ENCODE data around the gene OR52N4. TPM values are rescaled to one million over a fixed set of nuclear protein-coding genes. Genes with fewer than 3 reads are reported as not detected.
"Not testable (repeated sequence)": the region's sequence is repeated elsewhere in the genome, so short reads cannot be mapped to it uniquely, and the experiment has no call there.

The OR52N4 gene
- not detected for total RNA-seq

GRCh38 chr11:5753943-5754342 is at the start of gene OR52N4:
Gene OR52N4, plus strand, starts transcription at chr11:5754243. Its CDS starts 498 bp downstream, at chr11:5754741.
- TF ChIP-seq CTCF (IDR thresholded peaks at IDR 0.05): no peak
- TF ChIP-seq POLR2A (IDR thresholded peaks at IDR 0.05): no peak
- TF ChIP-seq POLR2AphosphoS5 (IDR thresholded peaks at IDR 0.05): no peak
- Histone ChIP-seq H3K27me3 (replicated peaks; ENCODE audit: insufficient read depth) (no peaks in the 10 kb centered on the region), H3K27ac (no peak within 1 kb of the TSS), H3K4me1 (replicated peaks) (no peaks in the 10 kb centered on the region), H3K9me3 (no peaks in the 10 kb centered on the region), H3K36me3 (no peaks in the 10 kb centered on the region), H3K4me3 (no peak within 1 kb of the TSS)
- no peak for DNase-seq (ENCODE audit: low spot score)
- WGBS: 100% methylated on average over 1 of the region's 1 CpG
- intact Hi-C loops (cut with DNase I): no loop called here

- H3K27ac ChIP-seq: no peak overlapping the region
- intact Hi-C loops (cut with DNase I): no loop called here
- H3K27me3 ChIP-seq (replicated peaks; ENCODE audit: insufficient read depth): no peaks in the 10 kb centered on the region
- H3K4me3 ChIP-seq: no peak overlapping the region
- H3K9me3 ChIP-seq: no peaks in the 10 kb centered on the region
- no peaks in the 10 kb centered on the region for H3K36me3 ChIP-seq
- no peak for TF ChIP-seq POLR2A (IDR thresholded peaks at IDR 0.05)
- no peak for TF ChIP-seq CTCF (IDR thresholded peaks at IDR 0.05)
- TF ChIP-seq POLR2AphosphoS5 (IDR thresholded peaks at IDR 0.05): no peak
- H3K4me1 ChIP-seq (replicated peaks): no peaks in the 10 kb centered on the region
- no peak for DNase-seq (ENCODE audit: low spot score)
- 92% methylated on average over 4 of the region's 4 CpGs for WGBS
Observed at GRCh38 chr11:5705688-5706087, 48.4 kb upstream of the OR52N4 start.

- intact Hi-C loops (cut with DNase I): no loop called here
- no peaks in the 10 kb centered on the region for H3K27me3 ChIP-seq (replicated peaks; ENCODE audit: insufficient read depth)
- WGBS: 67% methylated on average over 1 of the region's 1 CpG
- no peak for DNase-seq (ENCODE audit: low spot score)
- no peaks in the 10 kb centered on the region for H3K36me3 ChIP-seq
- no peaks in the 10 kb centered on the region for H3K4me1 ChIP-seq (replicated peaks)
- TF ChIP-seq CTCF (IDR thresholded peaks at IDR 0.05) (peak in 3 of 4 experiments; percentile 44 to 57 (median 48)), POLR2A (IDR thresholded peaks at IDR 0.05) (no peak), POLR2AphosphoS5 (IDR thresholded peaks at IDR 0.05) (no peak)
- H3K9me3 ChIP-seq: no peaks in the 10 kb centered on the region
- no peak overlapping the region for H3K4me3 ChIP-seq
- H3K27ac ChIP-seq: no peak overlapping the region
Observed at GRCh38 chr11:5712507-5712906, 41.5 kb upstream of the OR52N4 start.

- 76% methylated on average over 5 of the region's 5 CpGs for WGBS
- Histone ChIP-seq H3K27ac (no peak overlapping the region), H3K9me3 (no peaks in the 10 kb centered on the region), H3K4me1 (replicated peaks) (no peaks in the 10 kb centered on the region), H3K27me3 (replicated peaks; ENCODE audit: insufficient read depth) (no peaks in the 10 kb centered on the region), H3K4me3 (no peak overlapping the region), H3K36me3 (no peaks in the 10 kb centered on the region)
- TF ChIP-seq POLR2A (IDR thresholded peaks at IDR 0.05): no peak
- TF ChIP-seq POLR2AphosphoS5 (IDR thresholded peaks at IDR 0.05): no peak
- no peak for TF ChIP-seq CTCF (IDR thresholded peaks at IDR 0.05)
- DNase-seq (ENCODE audit: low spot score): no peak
- intact Hi-C loops (cut with DNase I): no loop called here
Observed at GRCh38 chr11:5713695-5714094, 40.3 kb upstream of the OR52N4 start.

- H3K4me1 ChIP-seq (replicated peaks); H3K27ac ChIP-seq; intact Hi-C loops (cut with DNase I); H3K9me3 ChIP-seq; H3K36me3 ChIP-seq; DNase-seq (ENCODE audit: low spot score); H3K27me3 ChIP-seq (replicated peaks; ENCODE audit: insufficient read depth); H3K4me3 ChIP-seq: not testable (repeated sequence)
- WGBS: 82% methylated on average over 1 of the region's 1 CpG
Observed at GRCh38 chr11:5716518-5716917, 37.5 kb upstream of the OR52N4 start.
